ENCODE measurements around the gene STK38L. TPM values are rescaled to one million over a fixed set of nuclear protein-coding genes. Genes with fewer than 3 reads are reported as not detected.

STK38L gene
- total RNA-seq, 1 donor from 2014 or later, result 20.5 TPM

GRCh38 chr12:27355486-27355885 lies 111.4 kb downstream of the STK38L start:
- Mint-ChIP-seq H3K27ac (no peak overlapping the region), H3K27me3 (ENCODE audit: insufficient read depth) (no peaks in the 10 kb centered on the region), H3K9me3 (no peaks in the 10 kb centered on the region), H3K4me1 (ENCODE audit: low read depth) (no peaks in the 10 kb centered on the region), H3K36me3 (ENCODE audit: low read depth) (peaks cover 4% of the 10 kb centered on the region), H3K4me3 (no peak overlapping the region)
- DNase-seq (ENCODE audit: low spot score), result no peak
- intact Hi-C loops (cut with micrococcal nuclease), result no loop called here

- no peaks in the 10 kb centered on the region for H3K27me3 Mint-ChIP-seq (ENCODE audit: insufficient read depth)
- peaks cover 4% of the 10 kb centered on the region for H3K36me3 Mint-ChIP-seq (ENCODE audit: low read depth)
- H3K9me3 Mint-ChIP-seq, result no peaks in the 10 kb centered on the region
- no peak overlapping the region for H3K4me3 Mint-ChIP-seq
- intact Hi-C loops (cut with micrococcal nuclease), result no loop called here
- H3K4me1 Mint-ChIP-seq (ENCODE audit: low read depth), result no peaks in the 10 kb centered on the region
- no peak for DNase-seq (ENCODE audit: low spot score)
- no peak overlapping the region for H3K27ac Mint-ChIP-seq
Measured at GRCh38 chr12:27355979-27356378, 111.9 kb downstream of the STK38L start.

GRCh38 chr12:27359578-27360340 lies 115.7 kb downstream of the STK38L start:
- Mint-ChIP-seq H3K4me1 (ENCODE audit: low read depth) (peaks cover 6% of the 10 kb centered on the region), H3K4me3 (no peak overlapping the region), H3K36me3 (ENCODE audit: low read depth) (peaks cover 6% of the 10 kb centered on the region), H3K9me3 (no peaks in the 10 kb centered on the region), H3K27me3 (ENCODE audit: insufficient read depth) (peaks cover 3% of the 10 kb centered on the region), H3K27ac (no peak overlapping the region)
- DNase-seq (ENCODE audit: low spot score), result no peak
- intact Hi-C loops (cut with micrococcal nuclease), result no loop called here

- no peak for DNase-seq (ENCODE audit: low spot score)
- intact Hi-C loops (cut with micrococcal nuclease), result no loop called here
- Mint-ChIP-seq H3K9me3 (no peaks in the 10 kb centered on the region), H3K4me1 (ENCODE audit: low read depth) (peaks cover 6% of the 10 kb centered on the region), H3K4me3 (no peak overlapping the region), H3K27ac (no peak overlapping the region), H3K27me3 (ENCODE audit: insufficient read depth) (peaks cover 3% of the 10 kb centered on the region), H3K36me3 (ENCODE audit: low read depth) (peaks cover 6% of the 10 kb centered on the region)
Measured at GRCh38 chr12:27361372-27361771, 117.3 kb downstream of the STK38L start.

GRCh38 chr12:27366621-27367020 lies 122.5 kb downstream of the STK38L start:
- Mint-ChIP-seq H3K36me3 (ENCODE audit: low read depth) (peaks cover 24% of the 10 kb centered on the region), H3K9me3 (no peaks in the 10 kb centered on the region), H3K4me3 (no peak overlapping the region), H3K27ac (no peak overlapping the region), H3K27me3 (ENCODE audit: insufficient read depth) (peaks cover 1% of the 10 kb centered on the region), H3K4me1 (ENCODE audit: low read depth) (peaks cover 6% of the 10 kb centered on the region)
- no peak for DNase-seq (ENCODE audit: low spot score)
- intact Hi-C loops (cut with micrococcal nuclease), result no loop called here

- no peak overlapping the region for H3K4me3 Mint-ChIP-seq
- peaks cover 1% of the 10 kb centered on the region for H3K4me1 Mint-ChIP-seq (ENCODE audit: low read depth)
- peaks cover 26% of the 10 kb centered on the region for H3K36me3 Mint-ChIP-seq (ENCODE audit: low read depth)
- no peak overlapping the region for H3K27ac Mint-ChIP-seq
- intact Hi-C loops (cut with micrococcal nuclease), result no loop called here
- no peaks in the 10 kb centered on the region for H3K9me3 Mint-ChIP-seq
- DNase-seq (ENCODE audit: low spot score), result no peak
- H3K27me3 Mint-ChIP-seq (ENCODE audit: insufficient read depth), result no peaks in the 10 kb centered on the region
Measured at GRCh38 chr12:27367078-27367477, 123.0 kb downstream of the STK38L start.

Other genes starting within 250 kb of the STK38L start
- gene TM7SF3, start 229.9 kb upstream of the STK38L start, total RNA-seq, result 43.5 and 47.0 TPM in 2 replicates
- 28.9 and 34.1 TPM in 2 replicates for gene MED21, start 221.7 kb upstream of the STK38L start, total RNA-seq
- gene C12orf71, start 161.7 kb upstream of the STK38L start, total RNA-seq, result not detected in 2 replicates
- gene BMAL2, start 88.5 kb downstream of the STK38L start, total RNA-seq, result 57.2 and 58.0 TPM in 2 replicates
- 0.99 and 1.8 TPM in 2 replicates for gene SMCO2, start 202.4 kb downstream of the STK38L start, total RNA-seq

Data from activated T-helper 1 cell treated with anti-CD3 and anti-CD28 coated beads, Interleukin-12 subunit alpha, Interleukin-12 subunit beta, Interleukin-2, Interleukin-4 antibody, amounts not matched to agents 30 ng/mL and 10 ng/mL and 1 ng/mL, durations not matched to agents 14 hours and 24 hours and 36 hours (primary cell).